ENCODE results near the gene CARD14. TPM values are rescaled to one million over a fixed set of nuclear protein-coding genes. Genes with fewer than 3 reads are reported as not detected.
A peak's percentile ranks its signal among the peaks of the same experiment; 100 is the strongest.

The CARD14 gene
- total and polyA plus RNA-seq, 3 experiments from 2014 or later, result not detected

DNA sequence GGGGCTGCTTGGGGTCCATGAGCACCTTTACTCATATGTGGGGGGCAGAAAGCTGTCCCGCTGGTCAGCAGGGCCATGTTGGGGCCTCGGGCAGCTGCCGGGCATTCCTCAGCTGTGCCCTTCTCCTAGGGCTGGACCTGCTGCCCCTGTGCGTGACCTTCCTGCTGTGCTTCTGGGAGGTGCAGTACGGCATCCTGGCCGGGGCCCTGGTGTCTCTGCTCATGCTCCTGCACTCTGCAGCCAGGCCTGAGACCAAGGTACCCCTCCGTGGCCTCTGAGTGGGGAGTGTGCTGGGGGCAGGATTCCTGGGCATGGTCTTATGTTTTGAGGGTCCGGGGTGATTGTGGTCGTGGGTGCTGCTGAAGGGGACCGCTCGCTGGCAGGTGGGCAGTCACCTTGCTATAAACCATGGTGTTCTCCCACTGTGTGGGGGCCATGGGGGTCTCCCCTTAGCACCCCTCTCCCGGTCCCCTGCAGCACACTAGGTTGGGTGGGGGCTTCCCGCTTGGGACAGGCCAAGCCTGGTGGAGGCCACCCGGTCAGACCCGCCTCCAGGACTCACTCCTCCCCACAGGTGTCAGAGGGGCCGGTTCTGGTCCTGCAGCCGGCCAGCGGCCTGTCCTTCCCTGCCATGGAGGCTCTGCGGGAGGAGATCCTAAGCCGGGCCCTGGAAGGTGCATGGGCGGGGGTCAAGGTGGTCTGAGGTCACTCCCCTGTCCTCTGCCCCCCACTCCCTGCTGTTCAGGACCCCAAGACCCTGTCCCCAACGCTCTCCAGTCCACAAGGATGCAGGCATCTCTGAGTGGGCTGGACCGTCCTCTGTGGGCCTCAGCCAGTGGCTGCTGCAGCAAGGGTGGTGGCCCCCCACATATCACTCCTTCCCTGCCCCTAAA is 78.4 kb downstream of the CARD14 start:
- no peak overlapping the region for H3K27ac Mint-ChIP-seq
- CTCF ChIA-PET, result no interaction called here

DNA sequence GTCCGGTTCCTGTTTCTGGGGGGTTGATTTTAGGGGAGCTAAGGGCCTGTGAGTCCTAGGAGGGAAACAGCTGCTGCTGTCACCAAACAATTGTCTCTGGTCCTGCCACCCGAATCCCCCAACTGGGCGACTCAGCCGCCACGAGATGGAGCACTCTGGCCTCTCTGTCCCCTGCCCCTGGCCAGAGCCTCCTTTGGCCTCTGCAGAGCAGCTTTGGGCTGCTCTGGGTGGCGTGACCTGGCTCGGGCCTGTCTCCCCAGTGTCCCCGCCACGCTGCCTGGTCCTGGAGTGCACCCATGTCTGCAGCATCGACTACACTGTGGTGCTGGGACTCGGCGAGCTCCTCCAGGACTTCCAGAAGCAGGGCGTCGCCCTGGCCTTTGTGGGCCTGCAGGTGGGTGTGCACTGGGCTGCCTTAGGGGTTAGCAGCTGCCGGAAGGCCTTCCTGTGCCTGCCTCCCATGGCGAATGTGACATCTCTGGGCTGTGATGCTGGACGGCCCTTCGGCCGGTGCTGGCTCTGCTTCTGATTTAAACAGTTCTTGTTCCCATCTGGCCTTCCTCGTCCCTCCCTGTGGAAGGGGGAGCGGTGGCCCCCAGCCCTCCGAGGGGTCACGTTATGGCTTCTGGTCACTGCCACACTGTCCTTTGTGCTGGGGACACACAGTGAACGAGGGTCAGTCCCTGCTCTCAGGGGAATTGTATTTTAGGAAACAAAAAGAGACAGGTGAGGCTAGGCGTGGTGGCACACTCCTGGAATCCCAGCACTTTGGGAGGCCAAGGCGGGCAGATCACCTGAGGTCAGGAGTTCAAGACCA is 79.3 kb downstream of the CARD14 start:
- CTCF ChIA-PET, result no interaction called here

More for the DNA sequence above, 78.4 kb downstream of the CARD14 start:
- Mint-ChIP-seq H3K27me3 (no peaks in the 10 kb centered on the region), H3K36me3 (peaks cover 0 to 58% (median 7%) of the 10 kb centered on the region in 3 donors), H3K9me3 (no peaks in the 10 kb centered on the region), H3K4me1 (peaks cover 4 to 10% (median 6%) of the 10 kb centered on the region in 3 donors), H3K4me3 (no peak overlapping the region)
- POLR2A ChIA-PET, result no interaction called here
- H3K36me3 ChIP-seq (ENCODE audit: insufficient read depth, low read length), result no peaks in the 10 kb centered on the region
- no peaks in the 10 kb centered on the region for H3K9me3 ChIP-seq (ENCODE audit: low read length)
- peaks cover 3% of the 10 kb centered on the region for H3K4me1 ChIP-seq (ENCODE audit: insufficient read depth, low read length)
- H3K27ac ChIP-seq (ENCODE audit: low read depth, low read length), result no peak overlapping the region
- H3K4me3 ChIP-seq (ENCODE audit: low read length), result no peak overlapping the region
- no peak for DNase-seq
- H3K27me3 ChIP-seq (ENCODE audit: insufficient read depth, low read length, poor library complexity, severe bottlenecking), result no peaks in the 10 kb centered on the region

DNA sequence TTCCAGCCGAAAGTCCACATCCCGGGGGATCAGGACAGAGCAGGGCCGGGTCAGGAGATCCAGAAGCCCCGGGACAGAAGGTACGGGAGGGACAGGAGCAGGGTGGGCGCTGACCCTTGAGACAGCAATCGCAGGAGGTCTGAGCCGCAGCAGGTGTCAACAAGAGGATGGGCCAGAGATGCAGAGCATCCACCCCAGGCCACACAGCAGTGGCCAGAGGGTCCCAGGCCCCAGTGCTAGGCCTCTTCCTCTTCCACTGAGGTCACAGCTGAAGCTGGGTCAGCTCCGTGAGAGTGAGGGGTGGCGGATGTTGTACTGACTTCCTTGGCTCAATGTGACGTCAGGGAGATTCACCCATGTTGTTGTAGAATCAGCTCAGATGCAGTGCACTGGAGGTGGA is 82.1 kb downstream of the CARD14 start:
- DNase-seq, result no peak
- Histone ChIP-seq H3K9me3 (ENCODE audit: low read length) (no peaks in the 10 kb centered on the region), H3K4me1 (ENCODE audit: insufficient read depth, low read length) (peaks cover 14% of the 10 kb centered on the region), H3K27ac (ENCODE audit: low read depth, low read length) (no peak overlapping the region), H3K27me3 (ENCODE audit: insufficient read depth, low read length, poor library complexity, severe bottlenecking) (no peaks in the 10 kb centered on the region), H3K4me3 (ENCODE audit: low read length) (no peak overlapping the region), H3K36me3 (ENCODE audit: insufficient read depth, low read length) (no peaks in the 10 kb centered on the region)
- ChIA-PET POLR2A (no interaction called here), CTCF (interaction anchor here (1.1 to 3.2 kb wide), 2 partner anchors 53 to 56 kb away, joined by 3 to 22 read pairs; no protein-coding TSS in a partner anchor)
- Mint-ChIP-seq H3K4me3 (no peak overlapping the region), H3K9me3 (no peaks in the 10 kb centered on the region), H3K4me1 (peaks cover 19 to 32% (median 26%) of the 10 kb centered on the region in 3 donors), H3K36me3 (peaks cover 0 to 35% (median 2%) of the 10 kb centered on the region in 3 donors), H3K27me3 (no peaks in the 10 kb centered on the region), H3K27ac (peak overlapping the region in 5 of 8 donors; percentile 23 to 91 (median 74))

More for the DNA sequence above, 79.3 kb downstream of the CARD14 start:
- POLR2A ChIA-PET, result no interaction called here
- Histone ChIP-seq H3K27me3 (ENCODE audit: insufficient read depth, low read length, poor library complexity, severe bottlenecking) (no peaks in the 10 kb centered on the region), H3K36me3 (ENCODE audit: insufficient read depth, low read length) (no peaks in the 10 kb centered on the region), H3K27ac (ENCODE audit: low read depth, low read length) (no peak overlapping the region), H3K9me3 (ENCODE audit: low read length) (no peaks in the 10 kb centered on the region), H3K4me3 (ENCODE audit: low read length) (no peak overlapping the region), H3K4me1 (ENCODE audit: insufficient read depth, low read length) (peaks cover 5% of the 10 kb centered on the region)
- Mint-ChIP-seq H3K9me3 (no peaks in the 10 kb centered on the region), H3K4me3 (no peak overlapping the region), H3K4me1 (peaks cover 7 to 17% (median 12%) of the 10 kb centered on the region in 3 donors), H3K27ac (peak overlapping the region in 1 of 8 donors; percentile 8), H3K27me3 (no peaks in the 10 kb centered on the region), H3K36me3 (peaks cover 0 to 55% (median 7%) of the 10 kb centered on the region in 3 donors)
- no peak for DNase-seq

DNA sequence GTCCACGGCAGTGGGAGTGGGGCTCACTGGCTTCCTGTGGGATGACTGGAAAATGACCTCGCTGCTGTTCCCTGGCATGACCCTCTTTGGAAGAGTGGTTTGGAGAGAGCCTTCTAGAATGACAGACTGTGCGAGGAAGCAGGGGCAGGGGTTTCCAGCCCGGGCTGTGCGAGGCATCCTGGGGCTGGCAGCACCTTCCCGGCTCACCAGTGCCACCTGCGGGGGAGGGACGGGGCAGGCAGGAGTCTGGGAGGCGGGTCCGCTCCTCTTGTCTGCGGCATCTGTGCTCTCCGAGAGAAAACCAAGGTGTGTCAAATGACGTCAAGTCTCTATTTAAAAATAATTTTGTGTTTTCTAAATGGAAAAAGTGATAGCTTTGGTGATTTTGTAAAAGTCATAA is 83.0 kb downstream of the CARD14 start:
- Mint-ChIP-seq H3K4me1 (peaks cover 21 to 37% (median 27%) of the 10 kb centered on the region in 3 donors), H3K27ac (peak overlapping the region in 7 of 8 donors; percentile 27 to 91 (median 52)), H3K4me3 (no peak overlapping the region), H3K9me3 (no peaks in the 10 kb centered on the region), H3K36me3 (peaks cover 0 to 28% (median 2%) of the 10 kb centered on the region in 3 donors), H3K27me3 (no peaks in the 10 kb centered on the region)
- ChIA-PET CTCF (interaction anchor here (0.7 to 3.2 kb wide), 6 partner anchors 12 to 57 kb away, joined by 3 to 22 read pairs (median 4); no protein-coding TSS in a partner anchor), POLR2A (interaction anchor here (0.6 kb wide), 1 partner anchor 14 kb away, joined by 4 read pairs; no protein-coding TSS in a partner anchor)
- no peak overlapping the region for H3K27ac ChIP-seq (ENCODE audit: low read depth, low read length)
- peaks cover 14% of the 10 kb centered on the region for H3K4me1 ChIP-seq (ENCODE audit: insufficient read depth, low read length)
- H3K36me3 ChIP-seq (ENCODE audit: insufficient read depth, low read length), result no peaks in the 10 kb centered on the region
- H3K4me3 ChIP-seq (ENCODE audit: low read length), result no peak overlapping the region
- H3K27me3 ChIP-seq (ENCODE audit: insufficient read depth, low read length, poor library complexity, severe bottlenecking), result no peaks in the 10 kb centered on the region
- DNase-seq, result peak; percentile 74 to 89 (median 76)
- H3K9me3 ChIP-seq (ENCODE audit: low read length), result no peaks in the 10 kb centered on the region

DNA sequence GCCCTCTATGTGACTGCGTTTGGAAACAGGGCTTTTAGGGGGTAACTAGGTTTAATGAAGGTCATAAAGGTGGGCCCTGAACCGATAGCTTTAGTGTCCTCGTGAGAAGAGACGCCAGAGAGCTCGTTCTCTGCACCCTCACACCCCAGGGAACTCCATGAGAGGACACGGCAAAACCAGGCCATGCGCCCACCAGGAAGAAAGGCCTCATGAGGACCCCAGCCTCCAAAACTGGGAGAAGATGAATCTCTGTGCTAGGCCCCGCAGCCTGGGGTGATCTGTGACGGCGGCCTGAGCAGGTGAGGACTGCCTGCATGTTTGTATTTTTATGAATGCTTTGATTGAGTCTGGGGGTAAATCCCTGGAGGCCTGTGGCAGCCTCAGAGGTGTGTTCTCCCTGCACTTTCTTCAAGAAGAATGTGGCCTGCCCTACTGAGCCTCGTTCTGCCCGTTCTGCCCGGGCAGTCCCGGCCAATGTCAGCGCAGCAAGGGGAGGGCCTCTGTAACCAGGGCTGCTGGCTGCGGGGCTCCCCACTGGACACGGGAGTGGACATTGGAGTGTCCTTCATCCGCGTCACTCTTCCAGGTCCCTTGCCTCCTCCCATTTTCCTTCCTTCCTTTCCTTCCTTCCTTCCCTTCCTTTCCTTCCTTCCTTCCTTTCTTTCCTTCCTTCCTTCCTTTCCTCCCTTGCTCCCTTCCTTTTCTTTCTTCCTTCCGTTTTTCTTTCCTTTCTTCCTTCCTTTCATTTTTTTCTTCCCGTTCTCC is 84.0 kb downstream of the CARD14 start:
- Mint-ChIP-seq H3K9me3 (no peaks in the 10 kb centered on the region), H3K36me3 (peaks cover 0 to 25% (median 2%) of the 10 kb centered on the region in 3 donors), H3K27me3 (peaks cover 0 to 1% of the 10 kb centered on the region in 2 donors), H3K27ac (peak overlapping the region; percentile 83 to 90 (median 88)), H3K4me3 (no peak overlapping the region), H3K4me1 (peaks cover 30 to 46% (median 36%) of the 10 kb centered on the region in 3 donors)
- ChIA-PET POLR2A (interaction anchor here (2.1 kb wide), 1 partner anchor 11 kb away, joined by 12 read pairs; no protein-coding TSS in a partner anchor), CTCF (interaction anchor here (0.7 to 3.2 kb wide), 6 partner anchors 11 to 58 kb away, joined by 3 to 22 read pairs (median 4); no protein-coding TSS in a partner anchor)
- no peak for DNase-seq
- Histone ChIP-seq H3K4me1 (ENCODE audit: insufficient read depth, low read length) (peaks cover 14% of the 10 kb centered on the region), H3K9me3 (ENCODE audit: low read length) (no peaks in the 10 kb centered on the region), H3K27me3 (ENCODE audit: insufficient read depth, low read length, poor library complexity, severe bottlenecking) (no peaks in the 10 kb centered on the region), H3K36me3 (ENCODE audit: insufficient read depth, low read length) (no peaks in the 10 kb centered on the region), H3K27ac (ENCODE audit: low read depth, low read length) (peak overlapping the region; percentile 79), H3K4me3 (ENCODE audit: low read length) (no peak overlapping the region)

DNA sequence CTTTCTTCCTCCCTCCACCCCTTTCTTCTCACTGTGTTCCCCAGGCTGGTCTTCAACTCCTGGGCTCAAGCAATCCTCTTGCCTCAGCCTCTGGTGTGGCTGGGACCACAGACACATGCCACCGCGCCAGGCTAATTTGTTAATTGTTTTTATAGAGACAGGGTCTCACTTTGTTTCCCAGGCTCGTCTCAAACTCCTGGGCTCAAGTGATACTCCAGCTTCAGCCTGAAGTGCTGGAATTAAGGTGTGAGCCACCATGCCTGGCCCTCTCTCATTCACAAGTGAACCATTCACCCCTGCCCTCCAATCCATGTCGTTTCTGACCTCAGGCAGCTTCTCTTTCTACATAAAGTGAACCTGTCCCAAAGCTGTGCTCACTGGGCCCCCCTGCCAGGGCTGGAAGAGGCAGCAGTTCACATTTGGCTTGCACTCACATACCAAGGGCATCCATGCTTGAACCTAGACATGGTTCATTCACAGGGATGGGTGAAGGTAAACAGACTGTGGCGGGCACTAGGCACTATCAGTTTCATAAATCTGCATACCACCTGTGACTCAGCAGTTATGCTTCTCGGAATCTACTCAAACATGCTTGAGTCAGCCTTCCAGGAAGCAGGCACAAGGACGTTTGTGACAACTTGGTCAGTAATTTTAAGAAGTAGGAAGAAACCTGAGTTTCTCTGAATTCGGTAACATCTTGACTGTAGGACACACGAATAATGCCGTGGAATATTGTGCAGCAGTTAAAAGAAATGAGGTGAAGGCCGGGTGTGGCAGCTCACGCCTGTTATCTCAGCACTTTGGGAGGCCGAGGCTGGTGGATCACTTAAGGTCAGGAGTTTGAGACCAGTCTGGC is 84.8 kb downstream of the CARD14 start:
- Mint-ChIP-seq H3K36me3 (peaks cover 0 to 19% (median 2%) of the 10 kb centered on the region in 3 donors), H3K27ac (peak overlapping the region; percentile 83 to 90 (median 88)), H3K4me3 (peak overlapping the region in 6 of 7 donors; percentile 43 to 76 (median 53)), H3K27me3 (peaks cover 0 to 3% of the 10 kb centered on the region in 2 donors), H3K9me3 (no peaks in the 10 kb centered on the region), H3K4me1 (peaks cover 34 to 54% (median 43%) of the 10 kb centered on the region in 3 donors)
- Histone ChIP-seq H3K27me3 (ENCODE audit: insufficient read depth, low read length, poor library complexity, severe bottlenecking) (no peaks in the 10 kb centered on the region), H3K36me3 (ENCODE audit: insufficient read depth, low read length) (no peaks in the 10 kb centered on the region), H3K27ac (ENCODE audit: low read depth, low read length) (peak overlapping the region; percentile 79), H3K9me3 (ENCODE audit: low read length) (no peaks in the 10 kb centered on the region), H3K4me3 (ENCODE audit: low read length) (no peak overlapping the region), H3K4me1 (ENCODE audit: insufficient read depth, low read length) (peaks cover 16% of the 10 kb centered on the region)
- CTCF ChIA-PET, result interaction anchor here (1.2 to 1.7 kb wide), 2 partner anchors 11 to 59 kb away, joined by 4 read pairs; no protein-coding TSS in a partner anchor
- DNase-seq, result peak in 3 of 5 donors; percentile 36 to 68 (median 47)
- POLR2A ChIA-PET, result interaction anchor here (2.1 kb wide), 1 partner anchor 10 kb away, joined by 12 read pairs; no protein-coding TSS in a partner anchor
